ENCODE data around the gene RABGGTA. TPM values are rescaled to one million over a fixed set of nuclear protein-coding genes. Genes with fewer than 3 reads are reported as not detected.

Gene RABGGTA
- 37.9 TPM for polyA plus RNA-seq

DNA sequence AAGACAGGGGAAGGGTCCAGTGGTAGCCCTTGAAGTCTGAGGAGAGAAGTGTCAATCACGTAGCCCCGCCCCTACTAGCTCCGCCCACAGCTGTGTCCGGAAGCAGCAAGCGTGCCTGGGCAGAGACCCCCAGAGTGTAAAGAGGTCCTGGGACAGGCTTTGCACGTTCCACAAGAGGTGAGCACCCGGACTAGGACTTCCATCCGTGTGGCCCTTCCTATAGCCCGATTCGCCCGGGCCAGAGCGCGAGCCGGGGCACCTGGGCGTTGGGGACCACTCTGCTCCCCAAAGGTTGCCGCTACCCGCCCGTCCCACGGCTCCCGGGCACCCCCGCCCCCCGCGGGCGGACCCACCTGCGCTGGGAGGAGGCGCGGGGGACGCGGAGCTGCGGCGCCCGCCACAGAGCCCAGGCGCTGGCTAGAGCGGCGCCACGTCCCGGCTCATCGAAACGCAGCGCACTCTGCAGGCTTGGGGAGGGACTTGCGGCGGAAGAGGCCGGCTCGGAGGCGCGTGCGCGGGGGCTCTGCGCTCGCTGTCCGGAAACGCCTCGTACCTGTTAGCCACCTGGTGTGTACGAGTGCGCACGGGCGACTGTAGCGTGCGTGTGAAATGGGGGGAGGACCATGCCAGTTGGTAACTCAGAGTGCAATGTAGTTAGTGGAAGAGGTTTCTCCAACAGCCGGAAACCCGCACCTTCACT, at the start of gene RABGGTA:
Gene RABGGTA (minus strand): TSS at position 464 of the 700 bp plus-strand sequence. CDS start 482 bp downstream, outside the sequence.
- peaks cover 22 to 37% (median 31%) of the 10 kb centered on the region in 3 donors for H3K4me1 Mint-ChIP-seq
- no peaks in the 10 kb centered on the region for H3K9me3 Mint-ChIP-seq
- peak within 1 kb of the TSS; percentile 63 to 99 (median 96) for H3K27ac Mint-ChIP-seq
- no peaks in the 10 kb centered on the region for H3K27me3 Mint-ChIP-seq
- H3K36me3 Mint-ChIP-seq, result peaks cover 7% of the 10 kb centered on the region
- H3K4me3 Mint-ChIP-seq, result peak within 1 kb of the TSS; percentile 89 to 96 (median 96)

- Mint-ChIP-seq H3K27me3 (no peaks in the 10 kb centered on the region), H3K4me3 (no peak overlapping the region), H3K27ac (no peak overlapping the region), H3K4me1 (peaks cover 1 to 20% (median 14%) of the 10 kb centered on the region in 3 donors), H3K9me3 (no peaks in the 10 kb centered on the region), H3K36me3 (no peaks in the 10 kb centered on the region)
These were observed 45.9 kb upstream of the RABGGTA start for GRCh38 chr14:24317141-24317928.

DNA sequence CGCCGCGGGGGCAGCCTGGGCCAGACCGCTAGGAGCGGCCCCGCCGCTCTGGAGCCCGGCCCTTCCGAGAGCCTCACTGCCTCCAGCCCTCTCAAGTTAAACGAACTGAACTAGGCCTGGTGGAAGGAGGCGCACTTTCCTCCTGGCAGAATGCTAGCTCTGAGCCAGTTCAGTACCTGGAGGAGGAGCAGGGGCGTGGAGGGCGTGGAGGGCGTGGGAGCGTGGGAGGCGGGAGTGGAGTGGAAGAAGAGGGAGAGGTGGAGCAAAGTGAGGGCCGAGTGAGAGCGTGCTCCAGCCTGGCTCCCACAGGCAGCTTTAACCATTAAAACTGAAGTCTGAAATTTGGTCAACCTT, 45.2 kb upstream of the RABGGTA start:
- H3K4me3 Mint-ChIP-seq, result no peak overlapping the region
- H3K9me3 Mint-ChIP-seq, result no peaks in the 10 kb centered on the region
- no peak overlapping the region for H3K27ac Mint-ChIP-seq
- no peaks in the 10 kb centered on the region for H3K36me3 Mint-ChIP-seq
- no peaks in the 10 kb centered on the region for H3K27me3 Mint-ChIP-seq
- H3K4me1 Mint-ChIP-seq, result peaks cover 4 to 28% (median 21%) of the 10 kb centered on the region in 3 donors

- Mint-ChIP-seq H3K4me1 (peaks cover 4 to 28% (median 21%) of the 10 kb centered on the region in 3 donors), H3K4me3 (no peak overlapping the region), H3K27ac (peak overlapping the region in 1 of 3 donors; percentile 88)
These were observed 44.6 kb upstream of the RABGGTA start for GRCh38 chr14:24315807-24316596.

GRCh38 chr14:24315243-24315806, 43.9 kb upstream of the RABGGTA start:
- Mint-ChIP-seq H3K27me3 (no peaks in the 10 kb centered on the region), H3K4me1 (peaks cover 4 to 29% (median 23%) of the 10 kb centered on the region in 3 donors), H3K9me3 (no peaks in the 10 kb centered on the region), H3K4me3 (peak overlapping the region in 1 of 4 donors; percentile 56), H3K36me3 (no peaks in the 10 kb centered on the region), H3K27ac (peak overlapping the region in 1 of 3 donors; percentile 88)

More at GRCh38 chr14:24315807-24316596, 44.6 kb upstream of the RABGGTA start:
- Mint-ChIP-seq H3K9me3 (no peaks in the 10 kb centered on the region), H3K36me3 (no peaks in the 10 kb centered on the region), H3K27me3 (no peaks in the 10 kb centered on the region)

GRCh38 chr14:24314377-24315193, 43.2 kb upstream of the RABGGTA start:
- Mint-ChIP-seq H3K9me3 (no peaks in the 10 kb centered on the region), H3K4me3 (peak overlapping the region in 3 of 4 donors; percentile 13 to 56 (median 31)), H3K36me3 (no peaks in the 10 kb centered on the region), H3K27ac (peak overlapping the region; percentile 27 to 90 (median 34)), H3K27me3 (no peaks in the 10 kb centered on the region), H3K4me1 (peaks cover 4 to 34% (median 27%) of the 10 kb centered on the region in 3 donors)

- H3K27ac Mint-ChIP-seq, result peak overlapping the region in 2 of 3 donors; percentile 27 to 79
- H3K36me3 Mint-ChIP-seq, result no peaks in the 10 kb centered on the region
- peaks cover 11 to 38% (median 29%) of the 10 kb centered on the region in 3 donors for H3K4me1 Mint-ChIP-seq
- H3K4me3 Mint-ChIP-seq, result peak overlapping the region in 3 of 4 donors; percentile 6 to 28 (median 13)
- no peaks in the 10 kb centered on the region for H3K9me3 Mint-ChIP-seq
- no peaks in the 10 kb centered on the region for H3K27me3 Mint-ChIP-seq
These were observed 42.5 kb upstream of the RABGGTA start for GRCh38 chr14:24313913-24314312.

DNA sequence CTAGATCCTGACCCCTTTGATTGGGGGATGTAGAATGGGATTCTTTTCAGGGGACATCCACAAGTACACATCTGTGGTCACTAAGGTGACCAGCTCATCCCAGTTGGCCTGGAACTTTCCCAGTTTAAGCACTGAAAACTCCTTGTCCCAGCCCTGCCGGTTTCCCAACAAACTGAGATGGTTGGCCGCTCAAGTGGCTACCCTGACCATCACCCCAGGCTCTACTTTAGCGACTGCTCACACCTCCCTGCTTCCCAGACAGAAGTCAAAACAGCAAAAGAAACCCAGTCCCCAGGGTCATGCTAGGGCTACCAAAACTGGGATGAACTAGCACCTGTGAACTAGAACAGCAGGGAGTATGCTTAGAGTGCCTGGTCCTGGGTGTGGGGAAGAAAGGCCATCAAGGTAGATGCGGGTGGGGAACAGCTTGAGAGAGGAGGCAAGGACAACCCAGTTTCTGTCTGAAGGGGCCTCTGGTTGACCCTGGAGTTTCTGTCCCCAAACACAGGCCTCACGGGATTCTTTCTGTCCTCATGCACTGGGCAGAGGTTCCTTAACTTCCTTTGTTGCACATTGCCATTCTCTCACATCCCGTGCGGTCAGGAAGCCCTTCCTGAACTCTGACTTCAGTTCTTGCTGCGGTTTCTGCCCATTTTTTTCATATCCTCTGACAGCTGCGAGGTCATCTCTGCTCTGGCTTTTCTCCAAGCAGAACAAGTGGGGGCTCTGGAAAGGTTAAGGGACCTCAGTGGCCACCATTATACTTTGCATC, 41.5 kb upstream of the RABGGTA start:
- Mint-ChIP-seq H3K27me3 (no peaks in the 10 kb centered on the region), H3K9me3 (no peaks in the 10 kb centered on the region), H3K36me3 (no peaks in the 10 kb centered on the region), H3K4me1 (peaks cover 19 to 43% (median 34%) of the 10 kb centered on the region in 3 donors), H3K27ac (peak overlapping the region; percentile 27 to 79 (median 76)), H3K4me3 (peak overlapping the region; percentile 9 to 82 (median 71))

- no peaks in the 10 kb centered on the region for H3K36me3 Mint-ChIP-seq
- peaks cover 21 to 45% (median 38%) of the 10 kb centered on the region in 3 donors for H3K4me1 Mint-ChIP-seq
- peak overlapping the region; percentile 38 to 93 (median 85) for H3K4me3 Mint-ChIP-seq
- no peaks in the 10 kb centered on the region for H3K27me3 Mint-ChIP-seq
- H3K9me3 Mint-ChIP-seq, result no peaks in the 10 kb centered on the region
- H3K27ac Mint-ChIP-seq, result peak overlapping the region; percentile 79 to 93 (median 88)
These were observed 40.6 kb upstream of the RABGGTA start for GRCh38 chr14:24311837-24312615.

DNA sequence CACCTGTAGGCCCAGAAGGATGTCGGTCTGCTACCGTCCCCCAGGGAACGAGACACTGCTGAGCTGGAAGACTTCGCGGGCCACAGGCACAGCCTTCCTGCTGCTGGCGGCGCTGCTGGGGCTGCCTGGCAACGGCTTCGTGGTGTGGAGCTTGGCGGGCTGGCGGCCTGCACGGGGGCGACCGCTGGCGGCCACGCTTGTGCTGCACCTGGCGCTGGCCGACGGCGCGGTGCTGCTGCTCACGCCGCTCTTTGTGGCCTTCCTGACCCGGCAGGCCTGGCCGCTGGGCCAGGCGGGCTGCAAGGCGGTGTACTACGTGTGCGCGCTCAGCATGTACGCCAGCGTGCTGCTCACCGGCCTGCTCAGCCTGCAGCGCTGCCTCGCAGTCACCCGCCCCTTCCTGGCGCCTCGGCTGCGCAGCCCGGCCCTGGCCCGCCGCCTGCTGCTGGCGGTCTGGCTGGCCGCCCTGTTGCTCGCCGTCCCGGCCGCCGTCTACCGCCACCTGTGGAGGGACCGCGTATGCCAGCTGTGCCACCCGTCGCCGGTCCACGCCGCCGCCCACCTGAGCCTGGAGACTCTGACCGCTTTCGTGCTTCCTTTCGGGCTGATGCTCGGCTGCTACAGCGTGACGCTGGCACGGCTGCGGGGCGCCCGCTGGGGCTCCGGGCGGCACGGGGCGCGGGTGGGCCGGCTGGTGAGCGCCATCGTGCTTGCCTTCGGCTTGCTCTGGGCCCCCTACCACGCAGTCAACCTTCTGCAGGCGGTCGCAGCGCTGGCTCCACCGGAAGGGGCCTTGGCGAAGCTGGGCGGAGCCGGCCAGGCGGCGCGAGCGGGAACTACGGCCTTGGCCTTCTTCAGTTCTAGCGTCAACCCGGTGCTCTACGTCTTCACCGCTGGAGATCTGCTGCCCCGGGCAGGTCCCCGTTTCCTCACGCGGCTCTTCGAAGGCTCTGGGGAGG, 39.5 kb upstream of the RABGGTA start, which contains the start of gene LTB4R:
Gene LTB4R (plus strand): TSS at position 857 of the 959 bp plus-strand sequence. CDS start 4,150 bp downstream, outside the sequence.
- H3K9me3 Mint-ChIP-seq, result no peaks in the 10 kb centered on the region
- H3K27me3 Mint-ChIP-seq, result no peaks in the 10 kb centered on the region
- H3K4me1 Mint-ChIP-seq, result peaks cover 21 to 45% (median 38%) of the 10 kb centered on the region in 3 donors
- H3K36me3 Mint-ChIP-seq, result no peaks in the 10 kb centered on the region
- H3K4me3 Mint-ChIP-seq, result peak within 1 kb of the TSS; percentile 38 to 93 (median 85)
- peak within 1 kb of the TSS; percentile 89 to 93 (median 92) for H3K27ac Mint-ChIP-seq

DNA sequence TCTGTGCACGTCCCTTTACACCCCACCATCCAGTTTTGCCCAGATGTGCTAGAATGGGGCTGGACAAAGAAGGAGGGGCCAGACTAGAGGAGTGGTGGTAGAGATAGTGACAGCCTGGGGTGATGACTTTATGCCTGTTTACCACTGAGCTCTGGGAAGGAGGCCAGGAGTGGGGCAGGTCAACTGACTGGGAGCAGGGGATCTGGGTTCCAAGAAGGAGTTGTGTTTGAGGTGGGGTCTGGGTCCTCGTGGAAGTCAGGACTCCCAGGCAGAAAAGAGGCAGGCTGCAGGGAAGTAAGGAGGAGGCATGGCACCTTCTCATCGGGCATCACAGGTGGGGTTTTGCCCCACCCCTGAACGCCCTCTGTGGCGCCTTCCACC, 38.9 kb upstream of the RABGGTA start:
- peaks cover under 1% of the 10 kb centered on the region for H3K36me3 Mint-ChIP-seq
- peak overlapping the region; percentile 89 to 93 (median 92) for H3K27ac Mint-ChIP-seq
- H3K4me1 Mint-ChIP-seq, result peaks cover 21 to 45% (median 38%) of the 10 kb centered on the region in 3 donors
- H3K27me3 Mint-ChIP-seq, result no peaks in the 10 kb centered on the region
- H3K9me3 Mint-ChIP-seq, result no peaks in the 10 kb centered on the region
- peak overlapping the region; percentile 38 to 93 (median 85) for H3K4me3 Mint-ChIP-seq

Measured in IgD-negative memory B cell (primary cell).